Astrocyte (in vitro differentiated cells and primary cell): ENCODE measurements around the gene CTBP1. TPM values are rescaled to one million over a fixed set of nuclear protein-coding genes. Genes with fewer than 3 reads are reported as not detected.

Source experiments
- DNase-seq: peaks from one replicate; pipeline ENCODE4 v3.0.0-alpha.2; 2010; ENCODE audit warnings: low read depth
- FAIRE-seq: peaks from 2 replicates; lab custom pipeline; 2011; peaks lifted over from hg19 to GRCh38; lab: Jason Lieb, UNC
- H2AFZ ChIP-seq: 2 replicates; pipeline ENCODE4 v1.6.0; 2012; ENCODE audit warnings: low read depth, low read length, inconsistent platforms
- H3K27ac ChIP-seq: 2 replicates; pipeline ENCODE4 v1.5.1; 2011; ENCODE audit warnings: low read depth, low read length, inconsistent platforms
- H3K27me3 ChIP-seq: 2 replicates; pipeline ENCODE4 v1.6.0; 2011; ENCODE audit warnings: low read length, inconsistent platforms; ENCODE audit not compliant: insufficient read depth
- H3K36me3 ChIP-seq: 2 replicates; pipeline ENCODE4 v1.5.1; 2011; ENCODE audit warnings: low read length, inconsistent platforms; ENCODE audit not compliant: insufficient read depth
- H3K4me1 ChIP-seq: 2 replicates; pipeline ENCODE4 v1.5.1; 2011; ENCODE audit warnings: low read length, inconsistent platforms; ENCODE audit not compliant: insufficient read depth
- H3K4me2 ChIP-seq: 2 replicates; pipeline ENCODE4 v1.6.0; 2012; ENCODE audit warnings: low read length, inconsistent platforms
- H3K4me3 ChIP-seq: 2 replicates; pipeline ENCODE4 v1.5.1; 2011; ENCODE audit warnings: low read depth, mild to moderate bottlenecking, low read length, inconsistent platforms; ENCODE audit not compliant: insufficient read depth
- H3K79me2 ChIP-seq: 2 replicates; pipeline ENCODE4 v1.6.0; 2012; ENCODE audit warnings: mild to moderate bottlenecking, low read length, inconsistent platforms; ENCODE audit not compliant: insufficient read depth
- H3K9ac ChIP-seq: 2 replicates; pipeline ENCODE4 v1.6.0; 2012; ENCODE audit warnings: mild to moderate bottlenecking, low read length, inconsistent platforms
- H3K9me3 ChIP-seq: 2 replicates; pipeline ENCODE4 v1.5.1; 2012; ENCODE audit warnings: low read depth, mild to moderate bottlenecking, low read length, inconsistent platforms; ENCODE audit not compliant: insufficient read depth
- H4K20me1 ChIP-seq: 2 replicates; pipeline ENCODE4 v1.6.0; 2012; ENCODE audit warnings: low read length, inconsistent platforms; ENCODE audit not compliant: insufficient read depth
- H3K27ac Mint-ChIP-seq: one replicate; pipeline ENCODE4 v1.8.0; 2021; ENCODE audit warnings: mild to moderate bottlenecking, mixed read lengths; ENCODE audit not compliant: unreplicated experiment
- H3K27me3 Mint-ChIP-seq: one replicate; pipeline ENCODE4 v1.8.0; 2021; ENCODE audit warnings: low read depth, mixed read lengths; ENCODE audit not compliant: unreplicated experiment
- H3K36me3 Mint-ChIP-seq: one replicate; pipeline ENCODE4 v1.8.0; 2021; ENCODE audit warnings: low read depth, mixed read lengths; ENCODE audit not compliant: unreplicated experiment
- H3K4me1 Mint-ChIP-seq: one replicate; pipeline ENCODE4 v1.8.0; 2021; ENCODE audit warnings: low read depth, mixed read lengths; ENCODE audit not compliant: unreplicated experiment
- H3K4me3 Mint-ChIP-seq: one replicate; pipeline ENCODE4 v1.8.0; 2021; ENCODE audit warnings: mild to moderate bottlenecking, moderate library complexity, mixed read lengths; ENCODE audit not compliant: unreplicated experiment
- H3K9me3 Mint-ChIP-seq: one replicate; pipeline ENCODE4 v1.8.0; 2021; ENCODE audit warnings: mild to moderate bottlenecking, mixed read lengths; ENCODE audit not compliant: unreplicated experiment
- CTCF ChIP-seq: IDR thresholded peaks from 2 replicates; pipeline ENCODE4 v1.5.1; 2011; ENCODE audit warnings: low read depth, mild to moderate bottlenecking, inconsistent platforms, low read length, moderate library complexity; ENCODE audit not compliant: insufficient read depth
- EZH2 ChIP-seq: IDR thresholded peaks from 2 replicates; pipeline ENCODE4 v1.6.1; 2012; ENCODE audit warnings: mild to moderate bottlenecking, low read length, inconsistent platforms; ENCODE audit not compliant: insufficient read depth
- total RNA-seq: library from RNA; stranded (reverse); gene quantifications from 2 replicates; pipeline ENCODE4 v1.2.1, GENCODE V29; 2021

Gene CTBP1
- total RNA-seq, 1 donor from 2014 or later, result 136 TPM

GRCh38 chr4:1172228-1172851, 76.6 kb downstream of the CTBP1 start, which contains the start of gene SPON2:
SPON2 (minus strand) TSS chr4:1172583.
- TF ChIP-seq EZH2 (peak; percentile 92), CTCF (no peak)
- peaks cover 9% of the 10 kb centered on the region for H3K4me1 ChIP-seq
- Mint-ChIP-seq H3K36me3 (peaks cover 2% of the 10 kb centered on the region), H3K4me1 (no peaks in the 10 kb centered on the region), H3K27ac (no peak within 1 kb of the TSS), H3K4me3 (peak within 1 kb of the TSS; percentile 57), H3K9me3 (peaks cover 2% of the 10 kb centered on the region), H3K27me3 (peaks cover 32% of the 10 kb centered on the region)
- H3K27me3 ChIP-seq, result peaks cover 24% of the 10 kb centered on the region
- FAIRE-seq, result no peak
- H3K4me3 ChIP-seq, result peak within 1 kb of the TSS; percentile 42
- H3K79me2 ChIP-seq, result no peaks in the 10 kb centered on the region
- peak within 1 kb of the TSS; percentile 66 for H3K4me2 ChIP-seq
- H2AFZ ChIP-seq, result peak within 1 kb of the TSS; percentile 67
- H3K36me3 ChIP-seq, result no peaks in the 10 kb centered on the region
- H4K20me1 ChIP-seq, result peaks cover 5% of the 10 kb centered on the region
- H3K9me3 ChIP-seq, result no peaks in the 10 kb centered on the region
- no peak for DNase-seq
- H3K9ac ChIP-seq, result peak within 1 kb of the TSS; percentile 31
- H3K27ac ChIP-seq, result no peak within 1 kb of the TSS

- H3K36me3 ChIP-seq, result no peaks in the 10 kb centered on the region
- H3K27me3 ChIP-seq, result peaks cover 24% of the 10 kb centered on the region
- Mint-ChIP-seq H3K9me3 (peaks cover 2% of the 10 kb centered on the region), H3K4me3 (peak overlapping the region; percentile 57), H3K27ac (no peak overlapping the region), H3K27me3 (peaks cover 36% of the 10 kb centered on the region), H3K36me3 (peaks cover 2% of the 10 kb centered on the region), H3K4me1 (peaks cover 3% of the 10 kb centered on the region)
- DNase-seq (no peak), FAIRE-seq (no peak)
- TF ChIP-seq CTCF (no peak), EZH2 (peak; percentile 97)
- peaks cover 7% of the 10 kb centered on the region for H3K4me1 ChIP-seq
- H4K20me1 ChIP-seq, result peaks cover 5% of the 10 kb centered on the region
- no peaks in the 10 kb centered on the region for H3K9me3 ChIP-seq
- H3K79me2 ChIP-seq, result no peaks in the 10 kb centered on the region
- peak overlapping the region; percentile 67 for H2AFZ ChIP-seq
- H3K27ac ChIP-seq, result no peak overlapping the region
- H3K9ac ChIP-seq, result peak overlapping the region; percentile 31
- peak overlapping the region; percentile 42 for H3K4me3 ChIP-seq
- peak overlapping the region; percentile 66 for H3K4me2 ChIP-seq
These were observed 77.4 kb downstream of the CTBP1 start for GRCh38 chr4:1171311-1172227.
